HG03521 (cell line): Measurements from ENCODE around the gene NETO1.

Experiments
- ATAC-seq: cut with Tn5 transposase; IDR thresholded peaks from one replicate; pipeline ENCODE4 v1.9.1; 2021; ENCODE audit warnings: mild to moderate bottlenecking, moderate library complexity; ENCODE audit not compliant: unreplicated experiment

NETO1 gene

DNA sequence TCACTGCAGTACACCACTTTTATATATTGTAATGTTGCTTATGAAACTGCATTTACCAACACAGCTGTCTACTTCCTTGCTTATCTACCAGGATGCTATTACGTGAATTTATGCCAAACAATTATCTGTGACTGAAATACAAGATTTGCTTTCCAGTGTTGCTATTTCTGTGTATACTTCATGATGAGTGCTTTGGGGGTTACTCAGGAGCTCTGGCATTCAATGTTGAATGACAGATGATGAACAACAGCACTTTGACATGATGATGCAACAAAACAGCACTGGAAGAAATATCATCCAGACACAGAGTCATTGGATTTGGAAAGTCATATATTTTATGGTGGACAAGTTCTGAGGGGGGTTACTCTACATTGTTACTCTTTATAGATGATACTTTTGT lies 125.8 kb downstream of the NETO1 start:
- ATAC-seq, result no peak

DNA sequence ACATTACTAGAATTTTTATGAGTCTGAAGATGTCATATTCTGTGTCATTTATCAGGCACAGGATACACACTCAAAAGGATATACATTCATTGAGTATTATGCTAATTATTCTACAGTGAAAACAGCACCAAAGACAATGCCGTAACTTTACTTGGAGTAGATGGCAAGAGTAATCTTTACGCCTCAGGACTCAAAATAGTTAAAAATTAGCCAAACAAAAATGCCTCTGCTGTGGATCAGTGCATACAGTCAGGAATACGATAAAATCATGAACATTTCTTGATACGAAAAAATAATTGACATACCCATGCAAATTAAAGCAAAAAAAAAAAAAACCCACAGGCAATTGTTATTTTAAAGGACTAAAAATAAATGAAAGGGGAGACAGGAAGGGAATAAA lies 129.7 kb downstream of the NETO1 start:
- no peak for ATAC-seq

DNA sequence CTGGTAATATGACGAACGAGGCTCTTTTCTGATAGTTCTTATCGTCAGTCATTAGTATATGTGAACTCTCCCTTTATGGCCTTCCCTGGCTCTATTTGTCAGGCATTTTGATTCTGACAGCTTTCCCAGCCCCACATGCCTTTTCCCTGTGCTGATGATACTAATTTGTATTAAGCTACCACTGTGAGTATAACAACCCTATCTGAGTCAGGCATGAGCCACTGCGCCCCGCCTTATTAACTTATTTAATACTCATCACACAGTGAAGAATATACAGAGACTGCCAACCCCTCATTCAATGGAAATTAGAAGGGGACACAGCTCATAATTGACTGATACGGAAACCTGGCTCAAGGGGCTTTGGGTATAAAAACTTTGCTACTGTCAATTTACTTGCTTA lies 140.0 kb downstream of the NETO1 start:
- no peak for ATAC-seq

GRCh38 chr18:72727038-72727655 lies 140.6 kb downstream of the NETO1 start:
- ATAC-seq, result no peak

DNA sequence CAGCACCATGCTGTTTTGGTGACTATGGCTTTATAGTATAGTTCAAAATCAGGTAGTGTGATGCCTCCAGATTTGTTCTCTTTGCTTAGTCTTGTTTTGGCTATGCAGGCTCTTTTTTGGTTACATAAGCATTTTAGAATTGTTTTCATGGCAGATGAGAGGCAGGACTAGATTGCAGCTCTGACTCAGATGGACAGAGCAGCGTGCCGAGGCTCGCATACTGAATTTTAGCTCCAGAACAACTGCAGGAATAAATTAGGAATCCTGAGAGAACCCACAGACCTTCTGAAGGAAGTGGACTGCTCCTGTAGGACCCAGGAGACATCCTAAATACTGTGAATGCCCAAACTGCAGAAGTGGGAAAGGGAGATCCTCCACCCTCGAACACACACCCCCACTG lies 141.6 kb downstream of the NETO1 start:
- ATAC-seq, result no peak

DNA sequence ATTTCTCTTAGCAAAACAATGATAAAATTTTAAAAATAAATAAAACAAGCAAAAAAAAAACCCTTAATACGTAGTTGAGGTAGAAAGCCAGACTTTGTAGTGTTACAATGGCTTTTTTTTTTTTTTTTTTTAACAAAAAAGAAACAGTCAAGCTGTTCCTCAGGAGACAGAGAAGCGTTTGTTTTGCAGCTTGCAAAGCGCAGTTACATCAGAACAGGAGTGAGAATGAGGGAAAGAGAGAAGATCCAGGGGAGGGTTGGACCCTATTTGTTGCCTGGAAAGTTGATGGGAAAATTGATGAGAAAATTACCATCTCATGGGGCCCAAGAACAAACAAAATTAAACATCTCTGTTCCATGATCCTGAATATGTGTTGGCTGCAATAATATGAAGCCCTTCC lies 146.5 kb downstream of the NETO1 start:
- no peak for ATAC-seq

GRCh38 chr18:72720116-72720515 lies 147.7 kb downstream of the NETO1 start:
- no peak for ATAC-seq

DNA sequence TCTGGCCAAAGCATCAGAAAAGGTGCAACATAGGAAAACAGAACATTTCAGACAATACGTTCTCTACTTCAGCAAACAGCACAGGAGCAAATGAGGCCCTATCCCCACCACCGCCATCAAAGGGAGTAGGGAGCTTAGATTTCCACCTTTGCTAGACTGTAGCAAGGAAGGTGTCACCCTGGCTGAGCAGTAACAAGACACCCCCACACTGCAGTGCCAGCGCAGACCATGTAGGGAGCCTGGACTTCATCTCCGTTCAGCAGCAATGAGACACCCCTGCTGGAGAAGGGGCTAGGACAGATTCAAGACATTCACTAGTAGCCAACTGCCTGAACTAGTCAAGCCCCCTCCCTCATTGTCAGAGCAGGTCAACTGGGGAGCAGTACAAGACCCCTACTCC lies 163.6 kb downstream of the NETO1 start:
- no peak for ATAC-seq

- ATAC-seq, result no peak
Observed at GRCh38 chr18:72700961-72701710, 166.7 kb downstream of the NETO1 start.

- no peak for ATAC-seq
Observed at GRCh38 chr18:72697706-72698105, 170.1 kb downstream of the NETO1 start.

DNA sequence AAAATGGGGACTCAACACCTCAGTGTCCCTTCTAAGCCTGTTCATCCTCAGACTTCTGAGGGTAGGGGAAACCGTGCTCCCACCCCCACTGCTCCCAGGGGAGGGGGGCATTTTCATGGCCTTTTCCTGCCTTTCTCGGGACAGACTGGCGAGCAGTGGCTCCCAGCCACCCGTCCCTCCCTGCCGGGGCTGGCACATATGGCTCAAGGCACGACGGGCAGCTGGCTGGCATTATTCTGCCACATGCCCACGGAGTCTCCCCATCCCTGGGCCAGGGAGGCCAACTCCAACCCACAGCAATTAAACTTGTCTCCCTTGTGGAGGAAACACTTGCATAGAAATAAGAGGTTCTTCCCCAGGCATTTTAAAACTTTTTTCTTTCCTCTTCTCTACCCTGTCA lies 175.2 kb downstream of the NETO1 start:
- ATAC-seq, result no peak
